IMR-90 (cell line): ENCODE data around the gene SYCP3. TPM values are rescaled to one million over a fixed set of nuclear protein-coding genes. Genes with fewer than 3 reads are reported as not detected.
A peak's percentile ranks its signal among the peaks of the same experiment; 100 is the strongest.

ENCODE experiments used
- ATAC-seq: fragments of 200-7000 bp; cut with Tn5 transposase; 2 replicates; pipeline ENCODE4 v1.9.1; 2020; ENCODE audit warnings: low read depth, mild to moderate bottlenecking, moderate library complexity
- BruUV-seq: library from RNA; stranded (reverse); fragments of 400-500 nt; replicated peaks from 2 replicates; lab custom pipeline; 2021; lab: Mats Ljungman, UMichigan
- CTCF ChIA-PET: fragments of 300-600 bp; formaldehyde crosslinking; extraction: SDS; loops from one replicate; lab custom pipeline; 2021; ENCODE audit warnings: antibody characterized with exemption; lab: Yijun Ruan, JAX
- POLR2A ChIA-PET: fragments of 300-600 bp; sonication (Branson Sonifier 250); formaldehyde crosslinking; loops from one replicate; lab custom pipeline; 2022; ENCODE audit warnings: antibody characterized with exemption; ENCODE audit not compliant: unreplicated experiment; lab: Charles Lee
- DNase-seq: peaks from one replicate; pipeline ENCODE4 v3.0.0; 2013
- H2AFZ ChIP-seq: replicated peaks from 2 replicates; pipeline ENCODE3; 2013; ENCODE audit warnings: low read length, mild to moderate bottlenecking; ENCODE audit not compliant: poor library complexity
- H2AK5ac ChIP-seq: 2 replicates; pipeline ENCODE4 v1.6.1; 2013; ENCODE audit warnings: low read depth, low read length, inconsistent platforms
- H2AK9ac ChIP-seq: replicated peaks from 2 replicates; pipeline ENCODE3; 2013; ENCODE audit warnings: mild to moderate bottlenecking, low read depth, low read length, moderate library complexity; ENCODE audit not compliant: poor library complexity
- H2BK120ac ChIP-seq: 2 replicates; pipeline ENCODE4 v1.6.1; 2013; ENCODE audit warnings: low read depth, low read length, inconsistent platforms
- H2BK15ac ChIP-seq: 3 replicates; pipeline ENCODE4 v1.6.1; 2013; ENCODE audit warnings: low read depth, low read length, inconsistent platforms
- H2BK20ac ChIP-seq: 2 replicates; pipeline ENCODE4 v1.6.1; 2013; ENCODE audit warnings: low read depth, mild to moderate bottlenecking, inconsistent platforms, low read length, moderate library complexity
- H2BK5ac ChIP-seq: 2 replicates; pipeline ENCODE4 v1.6.1; 2013; ENCODE audit warnings: mild to moderate bottlenecking, low read depth, low read length, inconsistent platforms; ENCODE audit not compliant: poor library complexity, severe bottlenecking
- H3K14ac ChIP-seq: replicated peaks from 2 replicates; pipeline ENCODE4 v1.6.1; 2013; ENCODE audit warnings: low read depth, low read length, inconsistent platforms
- H3K18ac ChIP-seq: 2 replicates; pipeline ENCODE4 v1.6.1; 2013; ENCODE audit warnings: low read depth, low read length, control low read depth
- H3K23ac ChIP-seq: 2 replicates; pipeline ENCODE4 v1.6.1; 2013; ENCODE audit warnings: low read depth, low read length, inconsistent platforms
- H3K27ac ChIP-seq: 2 replicates; pipeline ENCODE4 v1.5.1; 2013; ENCODE audit warnings: mild to moderate bottlenecking, control low read depth, low read length; ENCODE audit not compliant: insufficient read depth
- H3K27me3 ChIP-seq: 2 replicates; pipeline ENCODE4 v1.6.1; 2013; ENCODE audit warnings: low read length; ENCODE audit not compliant: control insufficient read depth, insufficient read depth
- H3K36me3 ChIP-seq: 2 replicates; pipeline ENCODE4 v1.6.1; 2013; ENCODE audit warnings: low read length, mixed read lengths; ENCODE audit not compliant: control insufficient read depth, insufficient read depth
- H3K4ac ChIP-seq: 2 replicates; pipeline ENCODE4 v1.6.1; 2013; ENCODE audit warnings: low read depth, low read length, inconsistent platforms
- H3K4me1 ChIP-seq: 2 replicates; pipeline ENCODE4 v1.6.1; 2013; ENCODE audit warnings: low read length, mixed read lengths; ENCODE audit not compliant: control insufficient read depth, insufficient read depth
- H3K4me2 ChIP-seq: 2 replicates; pipeline ENCODE4 v1.6.1; 2013; ENCODE audit warnings: low read depth, mild to moderate bottlenecking, control low read depth, low read length, moderate library complexity
- H3K4me3 ChIP-seq: 2 replicates; pipeline ENCODE4 v1.5.1; 2013; ENCODE audit warnings: low read depth, mild to moderate bottlenecking, control low read depth, low read length, moderate library complexity; ENCODE audit not compliant: insufficient read depth
- H3K56ac ChIP-seq: 2 replicates; pipeline ENCODE4 v1.6.1; 2013; ENCODE audit warnings: low read length, inconsistent platforms; ENCODE audit not compliant: insufficient read depth; ENCODE audit errors: extremely low read depth
- H3K79me1 ChIP-seq, 2 experiments: 2 replicates each; pipeline ENCODE4 v1.6.1; 2013; ENCODE audit warnings: low read length in 2 of 2, inconsistent platforms in 1 of 2, low read depth in 1 of 2
- H3K9ac ChIP-seq: 2 replicates; pipeline ENCODE4 v1.6.1; 2013; ENCODE audit warnings: low read depth, low read length, control low read depth
- H3K9me1 ChIP-seq: 2 replicates; pipeline ENCODE4 v1.6.1; 2013; ENCODE audit warnings: low read length, inconsistent platforms; ENCODE audit not compliant: insufficient read depth
- H3K9me3 ChIP-seq: 2 replicates; pipeline ENCODE4 v1.6.1; 2013; ENCODE audit warnings: low read length; ENCODE audit not compliant: control insufficient read depth, insufficient read depth
- H4K20me1 ChIP-seq: 2 replicates; pipeline ENCODE4 v1.6.1; 2013; ENCODE audit warnings: low read length, inconsistent platforms; ENCODE audit not compliant: insufficient read depth
- H4K5ac ChIP-seq: 2 replicates; pipeline ENCODE4 v1.6.1; 2013; ENCODE audit warnings: mild to moderate bottlenecking, low read depth, low read length, control low read depth
- H4K8ac ChIP-seq, 2 experiments: 2 replicates each; pipeline ENCODE4 v1.6.1; 2013; ENCODE audit warnings: low read depth in 2 of 2, low read length in 2 of 2, control low read depth in 1 of 2, inconsistent platforms in 1 of 2
- H4K91ac ChIP-seq: 2 replicates; pipeline ENCODE4 v1.6.1; 2013; ENCODE audit warnings: low read depth, low read length, inconsistent platforms; ENCODE audit not compliant: insufficient read depth
- FOS ChIP-seq: fragments of 150-350 bp; IDR thresholded peaks from 2 replicates; pipeline ENCODE4 v1.6.1; 2016; ENCODE audit warnings: low read depth, low read length
- MAZ ChIP-seq: IDR thresholded peaks from 2 replicates; pipeline ENCODE4 v1.6.1; 2012; ENCODE audit warnings: low read depth, mild to moderate bottlenecking, low read length, improper control_type of control experiment, moderate library complexity, borderline replicate concordance
- RAD21 ChIP-seq: IDR thresholded peaks from 2 replicates; pipeline ENCODE4 v1.6.1; 2012; ENCODE audit warnings: low read length, improper control_type of control experiment
- SMC3 ChIP-seq: fragments of 150-350 bp; IDR thresholded peaks from 2 replicates; pipeline ENCODE4 v1.6.1; 2016; ENCODE audit warnings: low read depth, mild to moderate bottlenecking, antibody characterized with exemption, low read length, moderate library complexity
- WGBS, 2 experiments: methylation state at CpG; one replicate each; pipeline versions ENCODE4 v1.1.5 to v1.1.7; 2013; ENCODE audit warnings: missing lambda C conversion rate in 2 of 2; ENCODE audit not compliant: insufficient read length in 1 of 2; ENCODE audit errors: extremely low coverage in 2 of 2; 5-methylcytosine and 5-hydroxymethylcytosine counted together
- dilution Hi-C: fragments of 300-500 bp; cut with HindIII; formaldehyde crosslinking; loops from one replicate; pipeline ENCODE4 v1.14.3; 2018; ENCODE audit warnings: low sequenced_read_pairs; ENCODE audit not compliant: unreplicated experiment
- in situ Hi-C: fragments of 300-500 bp; cut with MboI; formaldehyde crosslinking; loops from 3 replicates; pipeline ENCODE4 v1.14.3; 2019; ENCODE audit warnings: low sequenced_read_pairs, inconsistent platforms, mixed read lengths
- intact Hi-C: fragments of 100-400 bp; cut with micrococcal nuclease; formaldehyde crosslinking; loops from 2 replicates; pipeline ENCODE4 v1.10.0; 2022
- polyA plus RNA-seq, 3 experiments: library from polyadenylated mRNA; depleted of rRNA; stranded (reverse); fragments of >200 nt; gene quantifications; 2 replicates each; pipeline ENCODE4 v1.2.3, GENCODE V29; 2012; ENCODE audit warnings: low replicate concordance in 1 of 3
- total RNA-seq: library from RNA; depleted of rRNA; stranded (reverse); fragments of >200 nt; gene quantifications from 2 replicates; pipeline ENCODE4 v1.2.3, GENCODE V29; 2012
- TF ChIP-seq, protein P1 (sequence below): conservative IDR thresholded peaks from 2 replicates; pipeline ENCODE4 v1.5.1; 2012; ENCODE audit warnings: mild to moderate bottlenecking, low read depth, low read length, improper control_type of control experiment

Gene SYCP3
- total and polyA plus RNA-seq, 2 of the 4 experiments (the other 2 are of a cell fraction), result 0.07 TPM; not detected in 1

GRCh38 chr12:101759396-101760047 lies 20.3 kb upstream of the SYCP3 start:
- H2BK20ac ChIP-seq, result no peak overlapping the region
- no peaks in the 10 kb centered on the region for H3K4me1 ChIP-seq
- no peaks in the 10 kb centered on the region for H3K27me3 ChIP-seq
- H3K18ac ChIP-seq, result no peak overlapping the region
- H2BK120ac ChIP-seq, result no peak overlapping the region
- H3K4me3 ChIP-seq, result no peak overlapping the region
- H4K91ac ChIP-seq, result no peak overlapping the region
- H2BK15ac ChIP-seq, result no peak overlapping the region
- H4K5ac ChIP-seq, result no peak overlapping the region
- no peak overlapping the region for H3K9ac ChIP-seq
- no peak overlapping the region for H2AK9ac ChIP-seq
- POLR2A ChIA-PET, result interaction anchor here (0.6 kb wide), 2 partner anchors 928 to 1618 kb away, joined by 4 to 5 read pairs; no protein-coding TSS in a partner anchor
- H3K9me3 ChIP-seq, result no peaks in the 10 kb centered on the region
- no peak overlapping the region for H2AFZ ChIP-seq
- H3K27ac ChIP-seq, result no peak overlapping the region
- ATAC-seq (peak; percentile 75), DNase-seq (peak; percentile 35)
- H2BK5ac ChIP-seq, result no peak overlapping the region
- H4K8ac ChIP-seq, result no peak overlapping the region
- H3K9me1 ChIP-seq, result no peaks in the 10 kb centered on the region; the same call in 1 of the 2 replicates
- no peak overlapping the region for H3K4ac ChIP-seq
- peaks cover 9% of the 10 kb centered on the region; the same call in 1 of the 2 replicates for H3K36me3 ChIP-seq
- H3K23ac ChIP-seq, result no peak overlapping the region
- CTCF ChIA-PET, result interaction anchor here (0.6 to 2.0 kb wide), 10 partner anchors 8 to 411 kb away, joined by 3 to 8 read pairs (median 4); partner anchors contain the start of gene GNPTAB
- no peaks in the 10 kb centered on the region for H3K79me1 ChIP-seq
- WGBS, 2 experiments, result no CpG with 5 or more reads among the region's 5 CpGs
- H3K4me2 ChIP-seq, result no peak overlapping the region
- no peak overlapping the region for H3K14ac ChIP-seq
- dilution Hi-C loops, result no loop called here
- H3K56ac ChIP-seq, result no peak overlapping the region
- intact Hi-C loops, result loop anchor here (2.0 to 5.0 kb wide), 4 partner anchors 89 to 345 kb away; no protein-coding TSS in a partner anchor
- no peaks in the 10 kb centered on the region for H4K20me1 ChIP-seq
- TF ChIP-seq RAD21, result peak; percentile 65
- no peak for TF ChIP-seq FOS
- TF ChIP-seq SMC3, result peak; percentile 52
- TF ChIP-seq, protein P1, sequence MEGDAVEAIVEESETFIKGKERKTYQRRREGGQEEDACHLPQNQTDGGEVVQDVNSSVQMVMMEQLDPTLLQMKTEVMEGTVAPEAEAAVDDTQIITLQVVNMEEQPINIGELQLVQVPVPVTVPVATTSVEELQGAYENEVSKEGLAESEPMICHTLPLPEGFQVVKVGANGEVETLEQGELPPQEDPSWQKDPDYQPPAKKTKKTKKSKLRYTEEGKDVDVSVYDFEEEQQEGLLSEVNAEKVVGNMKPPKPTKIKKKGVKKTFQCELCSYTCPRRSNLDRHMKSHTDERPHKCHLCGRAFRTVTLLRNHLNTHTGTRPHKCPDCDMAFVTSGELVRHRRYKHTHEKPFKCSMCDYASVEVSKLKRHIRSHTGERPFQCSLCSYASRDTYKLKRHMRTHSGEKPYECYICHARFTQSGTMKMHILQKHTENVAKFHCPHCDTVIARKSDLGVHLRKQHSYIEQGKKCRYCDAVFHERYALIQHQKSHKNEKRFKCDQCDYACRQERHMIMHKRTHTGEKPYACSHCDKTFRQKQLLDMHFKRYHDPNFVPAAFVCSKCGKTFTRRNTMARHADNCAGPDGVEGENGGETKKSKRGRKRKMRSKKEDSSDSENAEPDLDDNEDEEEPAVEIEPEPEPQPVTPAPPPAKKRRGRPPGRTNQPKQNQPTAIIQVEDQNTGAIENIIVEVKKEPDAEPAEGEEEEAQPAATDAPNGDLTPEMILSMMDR, result peak; percentile 73
- no peak for TF ChIP-seq MAZ
- in situ Hi-C loops, result loop anchor here (10.0 kb wide), 1 partner anchor 345 kb away; no protein-coding TSS in a partner anchor
- H2AK5ac ChIP-seq, result no peak overlapping the region
- BruUV-seq, result no TSS peak
